Naive thymus-derived CD4-positive, alpha-beta T cell (primary cell): Measurements from ENCODE around the gene SCO2. TPM values are rescaled to one million over a fixed set of nuclear protein-coding genes. Genes with fewer than 3 reads are reported as not detected.

Source experiments
- ATAC-seq: fragments of 150-1000 bp; cut with Tn5 transposase; 2 replicates; pipeline ENCODE4 v1.10.0; 2021; ENCODE audit warnings: mild to moderate bottlenecking, moderate library complexity
- CTCF ChIA-PET: fragments of 350-600 bp; sonication (Branson Sonifier 250); formaldehyde crosslinking; loops from one replicate; lab custom pipeline; 2021; ENCODE audit warnings: antibody characterized with exemption; lab: Charles Lee
- POLR2A ChIA-PET: fragments of 350-600 bp; sonication (Branson Sonifier 250); formaldehyde crosslinking; loops from one replicate; lab custom pipeline; 2021; ENCODE audit warnings: antibody characterized with exemption, inconsistent platforms; lab: Charles Lee
- DNase-seq, 9 donors: peaks; one replicate each; pipeline versions ENCODE4 v3.0.0 to v3.0.0-alpha.2; 2020 to 2022; ENCODE audit warnings: mixed read lengths in 1 of 9
- H3K27ac ChIP-seq: one replicate; pipeline ENCODE4 v1.7.0; 2013; ENCODE audit warnings: mild to moderate bottlenecking, low read depth, low read length, moderate library complexity
- H3K27me3 ChIP-seq, 2 donors: one replicate each; pipeline ENCODE4 v1.7.0; 2013; ENCODE audit warnings: low read length in 2 of 2, mild to moderate bottlenecking in 2 of 2, moderate library complexity in 2 of 2; ENCODE audit not compliant: control insufficient read depth in 2 of 2, insufficient read depth in 2 of 2
- H3K36me3 ChIP-seq, 3 experiments: 1 replicate in 2 of 3; 2 replicates in 1 of 3; pipeline ENCODE4 v1.7.0; 2013; ENCODE audit warnings: low read length in 3 of 3, mild to moderate bottlenecking in 3 of 3, moderate library complexity in 1 of 3; ENCODE audit not compliant: insufficient read depth in 3 of 3, control insufficient read depth in 2 of 3
- H3K4me1 ChIP-seq, 2 donors: one replicate each; pipeline ENCODE4 v1.7.0; 2013; ENCODE audit warnings: low read length in 2 of 2, mild to moderate bottlenecking in 2 of 2, moderate library complexity in 1 of 2; ENCODE audit not compliant: control insufficient read depth in 2 of 2, insufficient read depth in 2 of 2
- H3K4me3 ChIP-seq: 2 replicates; pipeline ENCODE4 v1.7.0; 2013; ENCODE audit warnings: mild to moderate bottlenecking, low read length
- H3K9me3 ChIP-seq, 3 experiments: 1 replicate in 2 of 3; 2 replicates in 1 of 3; pipeline ENCODE4 v1.7.0; 2013; ENCODE audit warnings: low read length in 3 of 3; ENCODE audit not compliant: control insufficient read depth in 2 of 3
- H3K27ac Mint-ChIP-seq, 9 donors: one replicate each; pipeline ENCODE4 v1.8.0; 2020 to 2022; ENCODE audit warnings: mixed read lengths in 9 of 9, mild to moderate bottlenecking in 8 of 9, moderate library complexity in 5 of 9, inconsistent platforms in 2 of 9
- H3K27me3 Mint-ChIP-seq, 5 donors: one replicate each; pipeline ENCODE4 v1.8.0; 2021 to 2022; ENCODE audit warnings: mixed read lengths in 5 of 5, mild to moderate bottlenecking in 1 of 5
- H3K36me3 Mint-ChIP-seq, 5 donors: one replicate each; pipeline ENCODE4 v1.8.0; 2020 to 2022; ENCODE audit warnings: mixed read lengths in 5 of 5, mild to moderate bottlenecking in 3 of 5, inconsistent platforms in 1 of 5
- H3K4me1 Mint-ChIP-seq, 7 donors: one replicate each; pipeline ENCODE4 v1.8.0; 2020 to 2022; ENCODE audit warnings: mixed read lengths in 7 of 7, mild to moderate bottlenecking in 3 of 7, inconsistent platforms in 1 of 7
- H3K4me3 Mint-ChIP-seq, 10 donors: one replicate each; pipeline ENCODE4 v1.8.0; 2020 to 2022; ENCODE audit warnings: mild to moderate bottlenecking in 10 of 10, mixed read lengths in 10 of 10, moderate library complexity in 6 of 10, inconsistent platforms in 2 of 10
- H3K9me3 Mint-ChIP-seq, 11 donors: one replicate each; pipeline ENCODE4 v1.8.0; 2020 to 2022; ENCODE audit warnings: mixed read lengths in 11 of 11, mild to moderate bottlenecking in 4 of 11, inconsistent platforms in 1 of 11, moderate library complexity in 1 of 11
- intact Hi-C, 2 donors: fragments of 100-400 bp; cut with micrococcal nuclease; formaldehyde crosslinking; loops; one replicate each; pipeline ENCODE4 v1.15.1; 2023
- polyA plus RNA-seq, 2 donors: library from polyadenylated mRNA; unstranded; fragments of 300-500 nt; fragmentation: Illumina TruSeq; gene quantifications; one replicate each; pipeline ENCODE4 v1.2.3, GENCODE V29; 2021
- total RNA-seq, 6 experiments: library from RNA in 5 of 6; stranded (reverse) in 5 of 6; gene quantifications; 1 replicate in 5 of 6; 2 replicates in 1 of 6; pipeline ENCODE4 v1.2.3 and lab custom pipeline; 2021 to 2026

The SCO2 gene
- total and polyA plus RNA-seq, 7 experiments from 2014 or later, result 2.2 to 12.0 (median 5.5) TPM

GRCh38 chr22:50531546-50531961 lies 6.2 kb upstream of the SCO2 start:
- Histone ChIP-seq H3K4me3 (peak overlapping the region; percentile 86), H3K27ac (peak overlapping the region; percentile 84), H3K4me1 (peaks cover 3 to 12% of the 10 kb centered on the region in 2 donors), H3K27me3 (no peaks in the 10 kb centered on the region), H3K9me3 (no peaks in the 10 kb centered on the region), H3K36me3 (no peaks in the 10 kb centered on the region)
- CTCF ChIA-PET, result interaction anchor here (1.2 kb wide), 1 partner anchor 31 kb away, joined by 4 read pairs; the partner anchor contains the start of gene SYCE3
- H3K9me3 Mint-ChIP-seq, result no peaks in the 10 kb centered on the region
- peak; percentile 64 for ATAC-seq
- H3K4me1 Mint-ChIP-seq, result peaks cover 0 to 54% (median 30%) of the 10 kb centered on the region in 7 donors
- peaks cover 0 to 23% (median 0%) of the 10 kb centered on the region in 5 donors for H3K36me3 Mint-ChIP-seq
- H3K27me3 Mint-ChIP-seq, result peaks cover 0 to 5% (median 0%) of the 10 kb centered on the region in 5 donors
- DNase-seq, result peak in 4 of 9 donors; percentile 27 to 82 (median 44)
- POLR2A ChIA-PET, result interaction anchor here (1.0 to 2.4 kb wide), 5 partner anchors 8 to 89 kb away, joined by 7 to 16 read pairs (median 9); partner anchors contain the start of genes CHKB and SYCE3
- H3K27ac Mint-ChIP-seq, result peak overlapping the region in 7 of 9 donors; percentile 84 to 100 (median 92)
- peak overlapping the region; percentile 80 to 96 (median 87) for H3K4me3 Mint-ChIP-seq
- intact Hi-C loops, result loop anchor here (1.0 to 10.0 kb wide), 6 partner anchors 8 to 567 kb away; partner anchors contain the start of genes SYCE3 (in 2 of the 2), KLHDC7B (in 1 of the 2) and PIM3 (in 1 of the 2)

- H3K4me3 ChIP-seq, result peak overlapping the region; percentile 86
- H3K4me1 Mint-ChIP-seq, result peaks cover 0 to 49% (median 30%) of the 10 kb centered on the region in 7 donors
These were observed 5.6 kb upstream of the SCO2 start for GRCh38 chr22:50530877-50531545.

GRCh38 chr22:50530580-50530876 lies 5.1 kb upstream of the SCO2 start:
- Histone ChIP-seq H3K27me3 (no peaks in the 10 kb centered on the region), H3K4me1 (peaks cover 5 to 14% of the 10 kb centered on the region in 2 donors), H3K36me3 (no peaks in the 10 kb centered on the region), H3K27ac (peak overlapping the region; percentile 84), H3K4me3 (peak overlapping the region; percentile 86), H3K9me3 (no peaks in the 10 kb centered on the region)
- H3K27ac Mint-ChIP-seq, result peak overlapping the region in 6 of 9 donors; percentile 81 to 100 (median 91)
- no peaks in the 10 kb centered on the region for H3K9me3 Mint-ChIP-seq
- peaks cover 0 to 49% (median 30%) of the 10 kb centered on the region in 7 donors for H3K4me1 Mint-ChIP-seq
- POLR2A ChIA-PET, result interaction anchor here (0.6 to 2.4 kb wide), 3 partner anchors 9 to 33 kb away, joined by 5 to 16 read pairs (median 9); partner anchors contain the start of gene SYCE3
- peak in 1 of 9 donors; percentile 65 for DNase-seq
- intact Hi-C loops, result loop anchor here in 1 of 2 donors (1.0 to 10.0 kb wide), 3 partner anchors 14 to 566 kb away; partner anchors contain the start of genes KLHDC7B, NCAPH2 and PIM3
- CTCF ChIA-PET, result no interaction called here
- peaks cover 0 to 5% (median 0%) of the 10 kb centered on the region in 5 donors for H3K27me3 Mint-ChIP-seq
- H3K36me3 Mint-ChIP-seq, result peaks cover 0 to 23% (median 0%) of the 10 kb centered on the region in 5 donors
- no peak for ATAC-seq
- peak overlapping the region; percentile 45 to 96 (median 86) for H3K4me3 Mint-ChIP-seq

More at GRCh38 chr22:50530877-50531545, 5.6 kb upstream of the SCO2 start:
- ATAC-seq (peak; percentile 60), DNase-seq (peak in 7 of 9 donors; percentile 46 to 85 (median 57))
- H3K27me3 ChIP-seq, result no peaks in the 10 kb centered on the region
- no peaks in the 10 kb centered on the region for H3K9me3 ChIP-seq
- peaks cover 0 to 5% (median 0%) of the 10 kb centered on the region in 5 donors for H3K27me3 Mint-ChIP-seq
- H3K4me1 ChIP-seq, result peaks cover 5 to 14% of the 10 kb centered on the region in 2 donors
- H3K4me3 Mint-ChIP-seq, result peak overlapping the region; percentile 80 to 96 (median 87)
- intact Hi-C loops, result loop anchor here (1.0 to 10.0 kb wide), 7 partner anchors 8 to 566 kb away; partner anchors contain the start of genes SYCE3 (in 2 of the 2), KLHDC7B (in 1 of the 2), NCAPH2 (in 1 of the 2) and PIM3 (in 1 of the 2)
- peak overlapping the region; percentile 67 to 100 (median 90) for H3K27ac Mint-ChIP-seq
- no peaks in the 10 kb centered on the region for H3K9me3 Mint-ChIP-seq
- ChIA-PET CTCF (no interaction called here), POLR2A (interaction anchor here (0.6 to 2.4 kb wide), 5 partner anchors 9 to 90 kb away, joined by 5 to 16 read pairs (median 9); partner anchors contain the start of gene SYCE3)
- peaks cover 0 to 23% (median 0%) of the 10 kb centered on the region in 5 donors for H3K36me3 Mint-ChIP-seq
- H3K27ac ChIP-seq, result peak overlapping the region; percentile 84
- H3K36me3 ChIP-seq, result no peaks in the 10 kb centered on the region

- peak within 1 kb of the TSS; percentile 84 for H3K27ac ChIP-seq
- Mint-ChIP-seq H3K27ac (peak within 1 kb of the TSS in 7 of 9 donors; percentile 84 to 100 (median 92)), H3K27me3 (peaks cover 0 to 5% (median 0%) of the 10 kb centered on the region in 5 donors), H3K36me3 (peaks cover 0 to 23% (median 0%) of the 10 kb centered on the region in 5 donors), H3K9me3 (no peaks in the 10 kb centered on the region), H3K4me1 (peaks cover 0 to 49% (median 30%) of the 10 kb centered on the region in 7 donors), H3K4me3 (peak within 1 kb of the TSS; percentile 80 to 96 (median 87))
- H3K4me3 ChIP-seq, result peak within 1 kb of the TSS; percentile 86
- peak in 4 of 9 donors; percentile 33 to 89 (median 52) for DNase-seq
- ChIA-PET POLR2A (interaction anchor here (0.6 to 7.1 kb wide), 7 partner anchors 9 to 98 kb away, joined by 3 to 127 read pairs (median 77); partner anchors contain the start of genes ARSA, LMF2 and NCAPH2), CTCF (interaction anchor here (1.0 to 1.1 kb wide), 2 partner anchors 33 to 91 kb away, joined by 3 read pairs; partner anchors contain the start of gene SYCE3)
- no peaks in the 10 kb centered on the region for H3K9me3 ChIP-seq
- no peaks in the 10 kb centered on the region for H3K27me3 ChIP-seq
- peak; percentile 23 for ATAC-seq
- peaks cover 5 to 14% of the 10 kb centered on the region in 2 donors for H3K4me1 ChIP-seq
- intact Hi-C loops, result loop anchor here (1.0 to 10.0 kb wide), 6 partner anchors 15 to 565 kb away; partner anchors contain the start of genes HDAC10 (in 1 of the 2), KLHDC7B (in 1 of the 2), NCAPH2 (in 1 of the 2) and PIM3 (in 1 of the 2)
- no peaks in the 10 kb centered on the region for H3K36me3 ChIP-seq
These were observed 4.6 kb upstream of the SCO2 start, which contains the start of gene TYMP for GRCh38 chr22:50529897-50530579. Gene TYMP (minus strand): TSS chr22:50530012. CDS start chr22:50529709, 303 bp downstream.

- peak in 1 of 9 donors; percentile 19 for DNase-seq
- H3K9me3 Mint-ChIP-seq, result no peaks in the 10 kb centered on the region
- H3K4me3 Mint-ChIP-seq, result peak overlapping the region in 4 of 10 donors; percentile 26 to 92 (median 62)
- Histone ChIP-seq H3K9me3 (no peaks in the 10 kb centered on the region), H3K4me3 (peak overlapping the region; percentile 20), H3K27ac (peak overlapping the region; percentile 84), H3K36me3 (no peaks in the 10 kb centered on the region), H3K4me1 (peaks cover 9 to 19% of the 10 kb centered on the region in 2 donors), H3K27me3 (no peaks in the 10 kb centered on the region)
- peaks cover 0 to 7% (median 0%) of the 10 kb centered on the region in 5 donors for H3K27me3 Mint-ChIP-seq
- ATAC-seq, result no peak
- ChIA-PET POLR2A (interaction anchor here (0.6 to 7.1 kb wide), 7 partner anchors 10 to 99 kb away, joined by 3 to 127 read pairs (median 77); partner anchors contain the start of genes ARSA, LMF2 and NCAPH2), CTCF (interaction anchor here (1.0 to 1.1 kb wide), 2 partner anchors 34 to 92 kb away, joined by 3 read pairs; partner anchors contain the start of gene SYCE3)
- H3K4me1 Mint-ChIP-seq, result peaks cover 5 to 51% (median 34%) of the 10 kb centered on the region in 7 donors
- intact Hi-C loops, result loop anchor here (5.0 kb wide), 3 partner anchors 57 to 337 kb away; partner anchors contain the start of gene HDAC10 (in 1 of the 2)
- H3K27ac Mint-ChIP-seq, result peak overlapping the region in 5 of 9 donors; percentile 48 to 90 (median 72)
- peaks cover 0 to 27% (median 0%) of the 10 kb centered on the region in 5 donors for H3K36me3 Mint-ChIP-seq
These were observed 4.1 kb upstream of the SCO2 start for GRCh38 chr22:50529416-50529896.
